GM23338 (cell line): ENCODE results near the gene PHYHD1. TPM values are rescaled to one million over a fixed set of nuclear protein-coding genes. Genes with fewer than 3 reads are reported as not detected.

Source experiments
- ATAC-seq: fragments of 200-7000 bp; cut with Tn5 transposase; 3 replicates; pipeline ENCODE4 v1.9.1; 2020
- DNase-seq: peaks from one replicate; pipeline ENCODE4 v3.0.0-alpha.2; 2015; ENCODE audit warnings: low spot score
- H2AFZ ChIP-seq: fragments of 200-600 bp; sonication (generic); 2 replicates; pipeline ENCODE4 v1.8.0; 2016; ENCODE audit warnings: antibody characterized with exemption, mild to moderate bottlenecking, moderate library complexity
- H3F3A ChIP-seq: fragments of 200-600 bp; sonication (generic); replicated peaks from 2 replicates; pipeline ENCODE4 v1.8.0; 2017; ENCODE audit warnings: antibody characterized with exemption, mixed run types, low read depth
- H3K27ac ChIP-seq: fragments of 200-600 bp; sonication (generic); 2 replicates; pipeline ENCODE4 v1.6.1; 2016; ENCODE audit warnings: low read depth
- H3K27me3 ChIP-seq: fragments of 200-600 bp; sonication (generic); 2 replicates; pipeline ENCODE4 v1.8.0; 2016; ENCODE audit warnings: mild to moderate bottlenecking, mixed run types, moderate library complexity; ENCODE audit not compliant: insufficient read depth
- H3K36me3 ChIP-seq: fragments of 200-600 bp; sonication (generic); 2 replicates; pipeline ENCODE4 v1.8.0; 2016; ENCODE audit warnings: mild to moderate bottlenecking; ENCODE audit not compliant: insufficient read depth
- H3K4me1 ChIP-seq: fragments of 200-600 bp; sonication (generic); 2 replicates; pipeline ENCODE4 v1.8.0; 2016; ENCODE audit warnings: mild to moderate bottlenecking, moderate library complexity; ENCODE audit not compliant: insufficient read depth
- H3K4me2 ChIP-seq: fragments of 200-600 bp; sonication (generic); 2 replicates; pipeline ENCODE4 v1.7.1; 2017; ENCODE audit warnings: mixed run types
- H3K4me3 ChIP-seq: fragments of 200-600 bp; sonication (generic); 2 replicates; pipeline ENCODE4 v1.6.1; 2016; ENCODE audit warnings: mixed run types
- H3K79me2 ChIP-seq: fragments of 200-600 bp; sonication (generic); replicated peaks from 2 replicates; pipeline ENCODE4 v1.8.0; 2017; ENCODE audit warnings: mild to moderate bottlenecking; ENCODE audit not compliant: insufficient read depth
- H3K9me2 ChIP-seq: fragments of 200-600 bp; sonication (generic); 2 replicates; pipeline ENCODE4 v1.8.0; 2017; ENCODE audit not compliant: insufficient read depth
- H4K20me1 ChIP-seq: fragments of 200-600 bp; sonication (generic); replicated peaks from 2 replicates; pipeline ENCODE4 v1.8.0; 2017; ENCODE audit warnings: mild to moderate bottlenecking; ENCODE audit not compliant: insufficient read depth
- H3K27ac Mint-ChIP-seq: 2 replicates; pipeline ENCODE4 v1.8.0; 2020; ENCODE audit warnings: inconsistent platforms, mild to moderate bottlenecking, moderate library complexity, mixed read lengths
- H3K27me3 Mint-ChIP-seq: 3 replicates; pipeline ENCODE4 v1.8.0; 2022; ENCODE audit warnings: low read depth, mild to moderate bottlenecking, moderate library complexity, mixed read lengths, inconsistent platforms; ENCODE audit not compliant: insufficient read depth, poor library complexity
- H3K36me3 Mint-ChIP-seq: 3 replicates; pipeline ENCODE4 v1.8.0; 2021; ENCODE audit warnings: low read depth, mild to moderate bottlenecking, inconsistent platforms, moderate library complexity, mixed read lengths
- H3K4me1 Mint-ChIP-seq: 3 replicates; pipeline ENCODE4 v1.8.0; 2020; ENCODE audit warnings: mild to moderate bottlenecking, inconsistent platforms, mixed read lengths
- H3K4me3 Mint-ChIP-seq: 3 replicates; pipeline ENCODE4 v1.8.0; 2021; ENCODE audit warnings: moderate library complexity, mild to moderate bottlenecking, inconsistent platforms, mixed read lengths
- H3K9me3 Mint-ChIP-seq: 3 replicates; pipeline ENCODE4 v1.8.0; 2020; ENCODE audit warnings: moderate library complexity, mild to moderate bottlenecking, inconsistent platforms, mixed read lengths
- CREB1 ChIP-seq: fragments of 250-450 bp; sonication (Bioruptor Pico); IDR thresholded peaks from 2 replicates; pipeline ENCODE4 v1.5.0; 2020; ENCODE audit warnings: low read depth, mild to moderate bottlenecking, moderate library complexity
- CTCF ChIP-seq, 2 experiments: fragments of 200-600 bp in 1 of 2; sonication (generic) in 1 of 2; conservative IDR thresholded peaks; 2 replicates each; pipeline versions ENCODE4 v1.5.1 to v1.6.1; 2016 to 2017; ENCODE audit warnings: antibody characterized with exemption in 2 of 2, low read depth in 2 of 2, mild to moderate bottlenecking in 2 of 2, moderate library complexity in 1 of 2
- ETS1 ChIP-seq: IDR thresholded peaks from 2 replicates; pipeline ENCODE4 v1.6.1; 2016; ENCODE audit warnings: antibody characterized with exemption
- EZH2 ChIP-seq: fragments of 200-600 bp; sonication (generic); IDR thresholded peaks from one replicate; pipeline ENCODE4 v1.8.0; 2017; ENCODE audit warnings: antibody characterized with exemption, mild to moderate bottlenecking, low read depth; ENCODE audit not compliant: unreplicated experiment
- EZH2phosphoT487 ChIP-seq: fragments of 200-600 bp; sonication (generic); IDR thresholded peaks from one replicate; pipeline ENCODE4 v1.8.1; 2018; ENCODE audit warnings: antibody characterized with exemption; ENCODE audit not compliant: unreplicated experiment
- JUNB ChIP-seq: IDR thresholded peaks from one replicate; pipeline ENCODE4 v1.6.1; 2016; ENCODE audit warnings: antibody characterized with exemption; ENCODE audit not compliant: unreplicated experiment
- NANOG ChIP-seq: IDR thresholded peaks from 2 replicates; pipeline ENCODE4 v1.6.1; 2016; ENCODE audit warnings: antibody characterized with exemption, borderline replicate concordance
- POLR2AphosphoS5 ChIP-seq: IDR thresholded peaks from 2 replicates; pipeline ENCODE4 v1.6.1; 2016; ENCODE audit warnings: antibody characterized with exemption, low read depth
- REST ChIP-seq: IDR thresholded peaks from one replicate; pipeline ENCODE4 v1.6.1; 2018; ENCODE audit warnings: antibody characterized with exemption; ENCODE audit not compliant: unreplicated experiment
- STAT1 ChIP-seq: IDR thresholded peaks from one replicate; pipeline ENCODE4 v1.6.1; 2016; ENCODE audit warnings: antibody characterized with exemption; ENCODE audit not compliant: unreplicated experiment
- ZNF114 ChIP-seq: fragments of 250-450 bp; sonication (Bioruptor Pico); IDR thresholded peaks from 2 replicates; pipeline ENCODE4 v1.5.0; 2020; ENCODE audit warnings: mild to moderate bottlenecking, moderate library complexity
- ZNF331 ChIP-seq: fragments of 250-450 bp; sonication (Bioruptor Pico); IDR thresholded peaks from 2 replicates; pipeline ENCODE4 v1.5.0; 2020; ENCODE audit warnings: low read depth, mild to moderate bottlenecking, moderate library complexity
- ZNF462 ChIP-seq: fragments of 250-450 bp; sonication (Bioruptor Pico); IDR thresholded peaks from 2 replicates; pipeline ENCODE4 v1.5.0; 2020; ENCODE audit warnings: mild to moderate bottlenecking, moderate library complexity
- polyA plus RNA-seq: library from polyadenylated mRNA; unstranded; fragments of >200 nt; fragmentation: Nextera tagmentation; extraction: Ambion mirVana; gene quantifications from 2 replicates; pipeline ENCODE4 v1.2.1, GENCODE V29; 2016
- total RNA-seq: library from RNA; depleted of rRNA; stranded (reverse); fragments of >200 nt; shearing (Covaris generic); gene quantifications from 2 replicates; pipeline ENCODE4 v1.2.3, GENCODE V29; 2014

The PHYHD1 gene
- total and polyA plus RNA-seq, 2 experiments from 2014 or later: 10.4 to 16.8 TPM

- no peak for TF ChIP-seq STAT1
- TF ChIP-seq ZNF462 (CRISPR knock-in tag): no peak
- no peak for TF ChIP-seq NANOG
- TF ChIP-seq CREB1: no peak
- no peak for TF ChIP-seq ZNF114 (CRISPR knock-in tag)
- no peak for TF ChIP-seq EZH2phosphoT487
- no peak for TF ChIP-seq EZH2
- TF ChIP-seq POLR2AphosphoS5: no peak
- TF ChIP-seq JUNB: no peak
- TF ChIP-seq ETS1: no peak
- no peak for TF ChIP-seq REST
- TF ChIP-seq CTCF (conservative IDR thresholded peaks at IDR 0.05; ENCODE audit: low read depth in 2 of 2): no peak
- no peak for TF ChIP-seq ZNF331 (CRISPR knock-in tag)
- Mint-ChIP-seq H3K4me3 (no peak overlapping the region), H3K9me3 (no peaks in the 10 kb centered on the region), H3K27ac (no peak overlapping the region), H3K36me3 (peaks cover 73% of the 10 kb centered on the region), H3K27me3 (no peaks in the 10 kb centered on the region), H3K4me1 (no peaks in the 10 kb centered on the region)
- Histone ChIP-seq H3K27ac (no peak overlapping the region), H4K20me1 (no peaks in the 10 kb centered on the region; the same call in 1 of the 2 replicates), H3K36me3 (peaks cover 67% of the 10 kb centered on the region), H3K9me2 (no peaks in the 10 kb centered on the region), H3K4me3 (no peak overlapping the region), H2AFZ (no peak overlapping the region), H3K79me2 (no peaks in the 10 kb centered on the region), H3F3A (0 out of 2 replicates have a peak, but pooled peaks cover 16% of the 10 kb centered on the region), H3K4me1 (no peaks in the 10 kb centered on the region), H3K4me2 (no peak overlapping the region), H3K27me3 (no peaks in the 10 kb centered on the region)
- DNase-seq (no peak), ATAC-seq (no peak)
Observed at GRCh38 chr9:128986671-128987070, 65.9 kb downstream of the PHYHD1 start.
